SH-SY5Y (cell line): ENCODE data around the gene HOMEZ.

Experiments used
- GATA2 ChIP-seq: IDR thresholded peaks from 2 replicates; pipeline ENCODE4 v1.6.1; 2011; ENCODE audit warnings: mild to moderate bottlenecking, low read depth, low read length
- GATA3 ChIP-seq: IDR thresholded peaks from 2 replicates; pipeline ENCODE4 v1.6.1; 2011; ENCODE audit warnings: low read depth, mild to moderate bottlenecking, low read length, moderate library complexity

DNA sequence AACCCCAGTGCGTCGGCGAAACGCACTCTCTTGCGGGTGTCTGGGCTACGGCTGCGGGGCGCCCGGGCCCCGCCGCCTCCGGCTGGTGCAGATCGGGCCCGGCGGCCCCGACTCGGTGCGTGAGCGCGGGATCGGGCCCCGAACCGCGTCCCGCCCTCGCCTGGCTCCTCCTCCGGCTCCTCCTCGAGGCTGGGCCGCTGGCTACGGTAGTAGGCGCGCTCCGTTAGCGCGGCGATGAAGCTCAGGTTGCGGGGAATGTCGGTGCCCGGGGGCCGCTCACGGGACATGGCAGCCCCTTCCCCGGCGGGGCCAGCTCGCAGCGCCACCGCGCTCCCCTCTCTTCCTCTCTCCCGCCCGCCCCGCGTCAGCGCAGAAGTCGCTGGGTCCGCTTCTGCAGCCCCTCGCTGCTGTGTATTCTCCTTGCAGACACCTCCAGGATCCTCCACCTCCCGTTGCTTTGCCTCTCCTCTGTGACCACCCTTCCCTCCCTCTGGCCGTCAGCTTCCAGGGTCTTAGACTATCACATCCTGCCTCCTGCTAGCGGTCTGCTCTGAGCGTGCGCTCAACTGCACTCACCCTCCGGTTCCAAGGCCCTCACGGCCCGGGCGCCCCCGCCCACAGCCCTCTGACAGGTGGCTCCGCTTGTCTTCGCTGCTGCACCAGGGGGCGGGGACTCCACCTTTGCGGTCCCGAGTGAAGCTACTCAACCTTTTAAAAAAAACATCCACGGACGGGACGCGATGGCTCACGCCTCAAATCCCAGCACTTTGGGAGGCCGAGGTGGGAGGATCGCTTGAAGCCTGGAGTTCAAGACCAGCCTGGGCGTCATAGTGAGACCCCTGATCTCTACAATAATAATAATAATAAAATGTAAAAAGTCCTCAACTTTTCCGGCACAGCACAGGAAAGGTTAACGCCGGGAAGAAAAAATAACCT lies 16.6 kb upstream of the HOMEZ start, which contains the start of gene PPP1R3E:
- TF ChIP-seq GATA2 (no peak), GATA3 (no peak)
